COLO829 (cell line): ENCODE results near the gene PGS1.
A peak's percentile ranks its signal among the peaks of the same experiment; 100 is the strongest.
"Not testable (repeated sequence)": the region's sequence is repeated elsewhere in the genome, so short reads cannot be mapped to it uniquely, and the experiment has no call there.

ENCODE experiments used
- DNase-seq: peaks from one replicate; pipeline ENCODE4 v3.0.0; 2012; ENCODE audit warnings: low spot score

Gene PGS1, protein sequence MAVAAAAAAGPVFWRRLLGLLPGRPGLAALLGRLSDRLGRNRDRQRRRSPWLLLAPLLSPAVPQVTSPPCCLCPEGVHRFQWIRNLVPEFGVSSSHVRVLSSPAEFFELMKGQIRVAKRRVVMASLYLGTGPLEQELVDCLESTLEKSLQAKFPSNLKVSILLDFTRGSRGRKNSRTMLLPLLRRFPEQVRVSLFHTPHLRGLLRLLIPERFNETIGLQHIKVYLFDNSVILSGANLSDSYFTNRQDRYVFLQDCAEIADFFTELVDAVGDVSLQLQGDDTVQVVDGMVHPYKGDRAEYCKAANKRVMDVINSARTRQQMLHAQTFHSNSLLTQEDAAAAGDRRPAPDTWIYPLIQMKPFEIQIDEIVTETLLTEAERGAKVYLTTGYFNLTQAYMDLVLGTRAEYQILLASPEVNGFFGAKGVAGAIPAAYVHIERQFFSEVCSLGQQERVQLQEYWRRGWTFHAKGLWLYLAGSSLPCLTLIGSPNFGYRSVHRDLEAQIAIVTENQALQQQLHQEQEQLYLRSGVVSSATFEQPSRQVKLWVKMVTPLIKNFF

DNA sequence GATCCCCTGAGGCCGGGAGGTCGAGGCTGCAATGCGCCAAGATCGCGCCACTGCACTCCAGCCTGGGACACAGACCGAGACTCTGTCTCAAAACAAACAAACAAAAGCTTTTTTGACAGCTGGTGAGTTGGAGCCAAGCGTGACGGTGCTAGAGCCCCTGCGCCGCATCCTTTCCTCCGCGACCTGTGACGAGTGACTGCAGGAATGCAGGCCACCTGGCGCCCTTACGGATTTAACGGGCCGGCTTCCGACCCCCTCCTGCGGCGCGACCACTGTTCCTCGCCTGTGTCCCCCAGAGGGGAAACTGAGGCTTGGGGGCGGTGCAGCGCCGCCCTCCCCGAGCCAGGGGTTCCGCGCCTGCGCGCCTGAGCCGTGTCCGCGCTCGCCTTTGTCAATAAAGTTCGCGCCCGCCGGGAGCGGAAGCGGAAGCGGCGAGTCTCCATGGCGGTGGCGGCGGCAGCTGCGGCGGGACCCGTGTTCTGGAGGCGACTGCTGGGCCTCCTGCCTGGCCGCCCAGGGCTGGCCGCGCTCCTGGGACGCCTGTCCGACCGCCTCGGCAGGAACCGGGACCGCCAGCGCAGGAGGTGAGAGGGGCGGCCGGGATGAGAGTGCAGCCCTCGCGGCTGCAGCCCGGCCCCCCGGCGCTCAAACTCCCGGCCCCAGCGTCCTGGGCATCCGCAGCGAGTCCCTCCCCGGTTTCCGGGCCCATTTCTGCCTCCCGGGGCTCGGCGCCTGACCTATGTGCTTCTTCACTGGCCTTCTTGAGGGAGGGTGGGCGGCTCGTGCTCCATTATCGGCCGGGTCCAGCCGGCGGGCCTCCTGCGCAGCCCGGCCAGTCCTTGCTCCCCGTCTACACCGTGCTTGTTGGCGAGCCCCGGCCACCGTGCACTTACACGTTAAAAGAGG is at the start of gene PGS1:
PGS1 (plus strand) TSS at position 425 of the 906 bp plus-strand sequence; CDS start at position 442, 17 bp downstream.
- peak; percentile 72 for DNase-seq

DNA sequence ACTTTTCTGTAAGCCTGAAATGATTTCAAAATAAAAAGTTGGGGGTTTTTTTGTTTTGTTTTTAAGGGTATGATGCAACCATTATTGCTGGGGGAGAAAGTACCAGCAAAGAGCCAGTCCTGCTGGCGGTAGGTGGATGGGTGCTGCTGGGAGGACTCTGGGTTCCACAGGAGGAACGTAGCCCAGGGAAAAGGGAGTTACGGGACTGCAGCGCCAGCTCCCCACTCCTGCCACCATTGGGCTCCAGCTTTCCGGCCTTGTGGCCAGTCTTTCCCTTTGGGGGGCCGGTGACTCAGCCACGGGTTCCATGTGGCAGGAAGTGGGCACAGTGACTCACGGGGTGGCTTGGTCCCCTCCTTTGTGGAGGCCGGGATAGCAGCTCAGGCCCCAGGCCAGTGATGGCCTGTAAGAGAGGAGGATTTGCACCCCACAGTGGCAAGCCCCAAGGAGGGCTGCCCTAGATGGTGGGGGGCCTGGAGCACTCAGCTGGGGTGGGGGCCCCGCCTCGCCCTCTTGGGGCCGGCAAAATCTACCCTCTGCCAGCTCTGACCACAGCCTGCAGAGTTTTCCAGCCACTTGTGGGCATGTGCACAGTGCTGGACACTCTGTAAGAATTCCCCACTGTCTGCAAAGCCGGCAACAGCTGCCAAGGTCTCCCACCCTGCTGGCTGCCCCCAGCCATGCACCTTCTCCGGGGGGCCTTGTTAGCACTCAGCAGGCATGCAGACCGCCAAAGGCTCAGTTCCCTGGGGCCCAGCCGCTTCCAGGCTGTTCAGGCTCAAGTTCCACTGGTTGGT is 49.0 kb upstream of the PGS1 start:
- DNase-seq, result no peak

DNA sequence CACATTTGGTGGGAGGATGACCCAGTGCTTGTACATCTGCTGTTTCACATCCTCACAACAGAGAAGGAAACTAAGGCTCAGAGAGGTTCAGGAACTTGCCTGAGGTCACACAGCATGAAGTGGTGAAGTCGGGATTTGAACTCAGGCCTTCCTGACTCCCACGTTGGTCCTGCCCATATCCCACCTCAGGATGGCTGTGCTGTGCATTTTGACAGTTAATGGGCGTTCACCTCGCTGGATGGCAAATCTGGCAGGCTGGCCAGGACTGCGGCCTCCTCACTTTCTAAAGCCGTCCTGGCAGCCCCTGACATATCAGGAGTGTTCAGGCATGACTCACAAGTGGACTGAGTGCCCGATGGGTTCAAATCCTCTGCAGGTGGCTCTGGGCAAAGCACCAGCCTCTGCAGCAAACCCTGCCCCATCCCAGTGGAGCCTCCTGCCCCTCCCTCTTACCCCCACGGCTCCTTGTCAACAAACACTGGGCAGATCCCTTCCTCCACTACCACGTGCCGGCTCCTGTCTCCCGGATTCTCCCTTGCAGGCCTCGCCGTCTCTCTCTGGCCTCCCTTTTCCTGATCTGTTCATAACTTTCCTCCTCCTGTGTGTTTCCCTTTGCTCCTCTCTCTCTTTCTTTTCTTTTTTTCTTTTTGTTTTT is 47.8 kb upstream of the PGS1 start:
- DNase-seq, result no peak

DNA sequence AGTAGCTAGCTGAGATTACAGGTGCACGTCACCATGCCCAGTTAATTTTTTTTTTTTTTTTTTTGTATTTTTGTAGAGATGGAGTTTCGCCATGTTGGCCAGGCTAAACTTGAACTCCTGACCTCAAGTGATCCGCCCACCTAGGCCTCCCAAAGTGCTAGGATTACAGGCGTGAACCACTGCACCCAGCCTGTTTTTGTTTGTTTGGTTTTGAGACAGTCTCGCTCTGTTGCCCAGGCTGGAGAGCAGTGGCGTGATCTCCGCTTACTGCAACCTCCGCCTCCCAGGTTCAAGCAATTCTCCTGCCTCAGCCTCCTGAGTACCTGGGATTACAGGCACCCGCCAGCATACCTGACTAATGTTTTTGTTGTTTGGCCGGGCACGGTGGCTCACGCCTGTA is 47.1 kb upstream of the PGS1 start:
- DNase-seq, result not testable (repeated sequence)

DNA sequence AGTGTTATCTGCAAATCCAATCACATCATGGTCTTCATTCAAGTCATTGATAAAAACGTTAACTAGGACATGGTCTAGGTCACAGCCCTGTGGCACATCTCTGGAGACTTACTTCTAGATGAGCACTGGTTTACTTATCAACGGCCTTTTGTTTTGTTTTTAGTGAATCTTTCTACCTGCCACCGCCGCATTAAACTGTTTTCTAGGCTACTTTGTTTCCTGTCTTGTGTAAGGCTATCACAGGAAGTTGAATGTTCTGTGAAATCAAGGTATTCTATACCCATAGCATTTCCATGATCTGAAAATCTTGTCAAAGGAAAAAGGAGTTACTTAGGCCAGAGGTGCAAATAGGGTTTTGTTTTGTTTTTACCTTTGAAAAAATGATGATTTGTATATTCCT is 45.5 kb upstream of the PGS1 start:
- DNase-seq, result no peak

DNA sequence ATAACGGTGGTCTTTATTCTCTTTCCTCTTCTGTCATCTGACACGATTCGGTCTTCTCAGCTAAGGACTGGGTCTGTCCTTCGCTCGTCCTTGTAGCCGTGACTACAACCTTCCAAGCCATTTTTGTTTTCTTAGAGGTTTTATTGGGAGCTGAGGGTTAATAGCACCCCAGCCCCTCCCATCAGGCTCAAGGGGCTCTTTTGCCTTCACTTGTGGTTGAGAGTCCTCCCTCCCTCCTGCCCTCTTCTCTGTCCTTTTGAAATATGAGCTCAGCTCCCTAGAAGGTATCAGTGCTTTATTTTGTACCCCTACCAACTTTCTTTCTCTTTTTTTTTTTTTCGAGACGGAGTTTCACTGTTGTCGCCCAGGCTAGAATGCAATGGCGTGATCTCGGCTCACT is 43.2 kb upstream of the PGS1 start:
- DNase-seq, result no peak

DNA sequence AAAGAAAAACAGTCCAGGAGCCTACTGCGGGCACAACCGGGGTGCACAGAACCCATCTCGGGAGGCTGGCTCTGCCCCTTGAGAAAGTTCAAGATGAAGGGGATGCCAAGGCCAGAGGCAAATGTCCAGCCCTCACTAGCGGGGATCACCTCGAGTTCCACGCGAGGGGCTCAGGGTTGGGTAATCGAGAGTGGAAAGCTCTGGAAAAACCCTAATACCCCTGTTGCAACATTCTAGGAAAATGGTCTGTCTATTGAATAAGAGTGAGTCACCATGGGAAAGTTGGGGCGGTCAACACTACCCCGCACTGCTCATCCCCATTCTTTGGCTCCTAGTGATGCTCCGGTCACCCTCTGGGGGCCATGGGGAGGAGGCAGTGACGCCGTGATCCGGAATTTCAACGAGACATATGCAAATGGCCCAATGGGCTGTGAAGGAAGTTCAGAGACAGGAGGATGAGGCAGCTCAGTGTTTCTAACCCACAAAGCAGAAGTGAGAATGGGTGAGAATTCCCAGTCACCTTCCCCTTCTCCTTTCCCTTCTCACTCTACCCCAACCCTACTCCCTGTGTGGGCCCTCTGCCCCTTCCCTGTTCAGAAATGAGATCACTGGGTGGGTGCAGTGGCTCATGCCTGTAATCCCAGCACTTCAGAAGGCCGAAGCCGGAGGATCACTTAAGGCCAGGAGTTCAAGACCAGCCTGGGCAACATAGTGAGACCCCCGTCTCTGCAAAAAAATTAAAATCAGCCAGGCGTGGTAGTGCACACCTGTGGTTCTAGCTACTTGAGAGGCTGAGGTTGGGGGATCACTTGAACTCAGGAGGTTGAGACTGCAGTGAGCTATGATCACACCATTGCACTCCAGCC is 41.0 kb upstream of the PGS1 start:
- no peak for DNase-seq

DNA sequence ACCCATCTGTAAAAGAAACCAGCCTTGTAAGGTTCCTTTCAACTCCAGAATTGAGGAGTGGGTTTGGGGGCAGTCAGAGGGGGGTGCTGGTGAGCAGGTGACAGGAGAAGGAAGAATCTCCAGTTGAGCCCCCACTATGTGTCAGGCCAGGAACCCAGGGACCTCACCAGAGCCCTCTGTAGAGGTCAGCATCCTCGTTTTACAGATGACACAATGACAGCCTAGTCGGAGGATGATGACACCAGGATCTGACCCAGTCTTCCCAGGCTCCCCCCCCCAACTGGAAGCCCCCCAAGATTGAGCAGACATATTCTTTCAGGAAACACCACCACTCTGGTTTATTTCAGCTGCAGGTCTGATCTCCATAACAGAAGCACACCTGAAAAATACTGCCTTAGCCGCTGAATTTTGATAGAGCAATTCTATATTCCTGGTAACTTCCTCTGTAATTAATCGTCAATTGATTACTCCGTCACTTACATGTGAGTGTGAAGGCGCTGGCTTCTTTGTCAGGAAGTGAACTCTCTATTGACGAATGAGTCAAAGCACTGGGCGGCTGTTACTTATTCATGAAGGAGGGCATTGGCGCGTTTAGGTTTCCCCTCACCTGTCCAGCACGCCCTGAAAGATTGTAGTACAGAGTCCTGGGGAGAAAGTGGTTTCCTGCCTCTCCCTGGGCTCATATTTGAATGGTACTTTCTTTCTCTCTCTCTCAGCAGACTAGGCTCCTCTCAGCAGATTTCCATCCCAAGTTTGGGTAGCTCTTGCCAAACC is 39.8 kb upstream of the PGS1 start:
- DNase-seq, result no peak

DNA sequence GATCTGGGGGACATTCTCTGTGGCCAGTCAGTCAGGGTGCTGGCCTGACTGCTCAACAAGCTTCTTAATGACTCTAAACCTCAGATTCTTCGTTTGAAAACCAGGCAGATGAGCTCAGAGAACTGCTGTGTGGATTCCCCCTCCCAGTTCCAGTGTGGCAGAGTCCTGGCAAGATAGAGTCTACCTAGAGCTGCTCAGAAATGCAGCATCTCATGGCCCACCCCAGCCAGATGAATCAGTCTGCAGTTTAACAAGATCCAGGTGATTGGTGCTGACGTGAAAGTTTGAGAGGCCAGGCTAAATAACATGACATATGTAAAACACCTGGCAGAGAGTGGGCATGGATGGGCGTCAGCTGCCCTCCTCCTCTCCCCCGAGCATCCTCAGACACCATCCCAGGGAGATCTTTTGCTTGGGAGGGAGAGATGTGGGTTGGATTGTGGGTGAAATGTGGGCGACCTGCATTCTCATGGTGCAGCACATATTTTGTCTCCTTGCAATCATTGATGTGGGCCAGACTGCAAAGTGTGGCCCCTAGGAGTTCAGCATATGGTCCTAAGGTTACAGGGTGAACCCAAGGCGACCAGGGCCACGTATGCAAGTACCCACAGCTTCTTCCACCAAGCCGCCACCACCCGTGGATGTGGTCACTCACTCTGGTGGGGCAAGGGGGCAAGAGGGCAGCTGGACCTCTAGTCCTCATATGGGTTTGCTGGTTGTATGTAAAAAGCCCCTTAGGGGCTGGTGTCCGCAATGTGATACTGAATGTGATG is 38.1 kb upstream of the PGS1 start:
- DNase-seq, result no peak

DNA sequence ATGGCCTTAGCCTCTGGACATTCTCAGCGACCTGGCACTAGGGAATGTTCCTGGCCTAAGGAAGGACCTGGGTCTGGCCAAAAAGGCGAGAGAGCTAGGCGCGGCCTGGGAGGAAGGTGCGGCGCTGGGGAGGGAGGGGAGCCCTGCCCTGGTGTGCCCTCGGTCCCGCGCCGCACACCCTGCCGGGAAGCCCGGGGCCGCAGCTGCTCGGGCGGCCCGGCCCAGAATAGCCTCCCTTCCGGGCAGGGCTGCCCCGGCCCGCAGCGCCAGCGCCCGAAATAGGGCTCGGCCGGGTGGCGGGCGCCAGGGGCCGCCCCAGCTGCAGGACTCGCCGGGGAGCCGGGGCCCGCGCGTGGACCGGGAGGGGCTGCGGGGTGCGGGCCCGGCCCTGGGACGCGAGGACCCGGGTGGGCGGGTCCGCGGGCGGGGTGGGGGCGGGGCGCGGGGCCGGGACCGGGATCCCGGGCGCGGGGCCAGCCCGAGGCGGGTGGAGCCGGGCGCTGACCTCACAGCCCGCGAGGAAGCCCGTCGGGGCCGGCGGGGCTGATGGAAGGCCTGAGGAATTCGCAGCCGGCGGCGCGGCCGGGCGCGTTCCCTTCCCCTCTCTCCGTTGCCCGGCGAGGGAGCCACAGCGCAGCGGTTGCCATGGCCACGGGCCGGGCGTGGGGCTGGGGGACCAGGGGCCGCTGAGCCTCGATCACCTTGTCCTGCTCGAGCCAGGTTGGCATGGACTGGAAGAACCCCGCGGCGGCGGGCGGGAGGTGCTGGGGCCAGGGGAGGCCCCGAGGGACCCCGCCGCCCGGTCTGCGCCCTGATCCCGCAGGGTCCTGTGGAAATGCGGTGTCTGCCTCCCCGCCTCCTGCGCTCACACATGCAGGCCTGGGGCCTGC is 36.6 kb upstream of the PGS1 start:
- no peak for DNase-seq

DNA sequence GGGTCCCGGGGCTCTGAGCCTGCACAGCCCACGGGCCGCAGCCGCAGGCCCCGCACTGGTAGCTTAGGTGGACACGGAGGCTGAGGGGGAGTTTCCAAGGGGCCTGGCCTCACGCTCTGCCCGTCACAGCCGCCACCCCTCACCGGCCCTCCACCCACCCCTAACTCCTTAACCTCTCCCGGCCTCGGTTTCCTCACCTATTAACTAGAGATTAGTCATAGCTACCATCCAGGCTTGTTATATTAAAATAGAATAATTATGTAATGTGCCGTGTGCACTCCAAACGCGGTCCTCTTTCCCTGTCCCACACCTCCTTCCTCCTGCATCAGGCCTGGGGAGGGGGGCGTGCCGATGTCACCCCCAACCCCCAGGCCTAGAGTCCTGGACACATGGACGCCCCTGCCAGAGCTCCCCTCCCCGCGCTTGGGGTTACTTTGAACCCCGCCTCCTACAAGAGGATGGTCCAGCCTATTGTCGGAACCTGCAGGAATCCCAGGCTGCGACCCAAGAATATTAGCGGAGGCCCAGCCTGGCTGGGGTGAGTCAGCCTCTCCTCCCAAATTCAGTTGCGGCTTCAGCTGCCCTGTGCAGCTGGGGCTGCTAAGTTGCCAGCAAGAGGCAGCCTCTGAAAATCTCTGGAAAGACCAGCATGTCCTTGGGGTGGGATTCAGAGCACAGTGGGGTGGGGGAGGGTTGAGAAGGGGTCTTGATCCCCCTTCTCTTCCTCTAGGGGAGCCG is 35.8 kb upstream of the PGS1 start:
- DNase-seq, result no peak

DNA sequence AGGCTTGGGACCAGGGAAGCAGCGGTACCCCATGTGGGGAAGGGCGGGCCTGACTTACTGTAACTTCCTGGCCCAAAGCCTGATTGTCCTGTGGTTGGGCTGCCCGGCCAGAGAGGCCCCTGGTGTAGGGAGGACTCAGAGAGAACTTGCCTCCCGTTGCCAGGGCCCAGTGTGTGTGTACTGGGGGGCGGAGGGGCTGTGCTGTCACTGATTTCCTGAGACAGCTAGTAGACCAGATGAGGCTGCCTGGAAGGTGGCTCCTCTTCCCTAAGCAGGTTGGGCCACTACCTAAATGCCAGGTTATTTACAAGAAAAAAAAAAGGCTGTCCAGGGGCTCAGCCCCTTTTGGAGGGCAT is 35.3 kb upstream of the PGS1 start:
- DNase-seq, result no peak

DNA sequence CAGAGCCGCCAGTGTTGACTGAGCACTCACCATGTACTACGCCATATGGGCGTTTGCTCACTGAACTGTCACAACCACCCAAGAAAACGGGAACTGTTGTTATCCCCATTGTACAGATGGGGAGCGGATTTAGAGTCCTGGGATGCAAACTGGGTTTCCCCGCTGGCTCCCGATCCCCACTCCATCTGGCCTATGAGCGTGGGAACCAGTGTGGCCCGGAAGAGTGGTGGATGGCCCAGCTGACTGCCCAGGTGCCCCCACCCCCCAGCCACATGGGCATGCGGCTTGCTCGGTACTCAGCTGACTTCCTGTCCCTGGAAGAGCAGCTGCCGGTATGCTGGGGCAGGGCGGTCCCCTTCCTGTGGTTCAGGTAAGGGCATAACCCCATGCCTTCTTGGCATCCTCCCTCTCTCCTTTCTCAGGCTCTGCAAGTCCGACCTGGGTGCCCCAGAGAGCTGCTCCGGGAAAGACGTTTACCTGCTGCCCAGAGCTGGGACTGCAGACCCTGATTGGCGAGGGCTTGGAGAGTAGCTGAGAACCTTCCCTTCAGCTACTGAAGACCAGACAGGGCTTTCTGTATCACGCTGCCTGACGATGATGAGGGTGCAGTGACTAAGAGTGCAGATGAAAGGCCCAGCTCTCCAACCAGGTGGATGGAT is 34.8 kb upstream of the PGS1 start:
- DNase-seq, result no peak

DNA sequence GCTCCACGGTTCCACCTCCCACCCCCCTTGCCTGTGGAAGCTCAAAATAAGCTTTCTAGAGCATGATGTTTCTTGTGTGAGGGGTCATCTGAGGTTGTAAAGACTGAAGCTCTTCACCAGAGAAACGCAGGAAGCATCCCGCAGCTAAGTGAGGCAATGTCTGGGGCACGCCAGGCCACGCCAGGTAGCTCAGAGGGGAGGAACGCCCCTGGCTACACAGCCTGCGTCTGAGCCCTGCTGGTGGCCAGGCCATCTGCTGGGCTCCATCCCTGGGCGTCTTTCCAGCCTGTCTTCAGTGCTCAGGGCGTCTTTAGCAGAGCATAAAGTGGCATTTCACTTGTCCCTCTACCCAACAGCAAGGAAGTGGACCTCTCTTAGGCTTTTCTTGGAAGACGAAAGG is 33.8 kb upstream of the PGS1 start:
- DNase-seq, result no peak

DNA sequence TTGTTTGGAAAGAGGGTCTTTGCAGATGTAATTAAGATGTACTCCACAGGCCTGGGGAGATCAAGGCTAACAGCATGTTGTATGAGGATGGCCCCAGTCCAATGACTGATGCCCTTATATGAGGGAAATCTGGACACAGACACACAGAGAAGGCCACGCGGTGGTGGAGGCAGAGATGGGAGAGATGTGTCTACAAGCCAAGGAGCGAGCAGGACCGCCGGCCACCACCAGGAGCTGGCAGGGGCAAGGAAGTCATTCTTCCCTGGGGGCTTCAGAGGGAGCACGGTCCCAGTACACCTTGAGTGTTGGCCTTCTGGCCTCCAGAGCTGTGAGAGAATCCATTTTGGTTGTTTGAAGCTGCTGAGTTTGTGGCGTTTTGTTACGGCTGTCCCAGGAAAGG is 33.3 kb upstream of the PGS1 start:
- no peak for DNase-seq

DNA sequence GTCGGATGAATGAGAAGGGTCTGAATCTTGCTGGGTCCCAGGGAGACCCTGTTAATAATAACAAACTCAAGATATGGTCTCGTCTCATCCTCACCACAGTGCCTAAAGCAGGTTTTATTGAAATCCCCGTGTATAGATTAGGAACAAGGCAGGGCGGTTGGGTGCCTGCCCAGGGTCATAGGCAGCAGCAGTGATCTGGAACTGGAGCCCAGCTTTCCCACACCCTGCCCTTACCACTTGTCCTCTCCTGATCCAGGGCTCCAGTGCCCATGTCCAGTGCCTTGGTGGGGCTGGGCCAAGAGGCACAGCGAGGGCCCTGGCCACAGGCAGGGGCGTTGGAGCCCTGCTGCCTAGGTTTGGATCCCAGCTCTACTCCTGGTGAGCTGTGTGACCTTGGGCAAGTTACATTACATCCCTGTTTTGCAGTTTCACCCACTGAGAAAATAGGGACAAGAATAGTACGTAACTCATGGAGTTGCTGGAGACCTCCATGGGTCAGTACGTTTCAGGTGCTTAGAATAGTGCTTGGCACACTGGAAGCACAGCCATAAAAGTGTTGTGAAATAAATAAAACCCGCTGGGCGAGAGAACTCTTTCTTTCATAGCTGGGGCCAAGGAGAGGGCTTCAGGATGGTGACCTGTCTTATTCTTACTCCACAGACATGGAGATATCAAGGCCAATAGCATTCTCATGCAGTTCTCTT is 32.5 kb upstream of the PGS1 start:
- no peak for DNase-seq
